ENCODE data around the gene EMD.

The EMD gene

GRCh38 chrX:154371017-154371788 is 7.9 kb upstream of the EMD start:
- Histone ChIP-seq H3K9me2 (replicated peaks; ENCODE audit: insufficient read depth, low read length) (no peaks in the 10 kb centered on the region), H2AFZ (ENCODE audit: low read length) (0 out of 2 replicates have a peak overlapping the region, but pooled peaks have one; percentile 38)
- TF ChIP-seq CTCF (IDR thresholded peaks at IDR 0.05; ENCODE audit: low read length) (no peak), EZH2 (optimal IDR thresholded peaks at IDR 0.05; ENCODE audit: low read depth, low read length) (no peak), EZH2phosphoT487 (IDR thresholded peaks at IDR 0.05; ENCODE audit: low read length) (no peak)

GRCh38 chrX:154371789-154372300 is 7.2 kb upstream of the EMD start:
- TF ChIP-seq EZH2phosphoT487 (IDR thresholded peaks at IDR 0.05; ENCODE audit: low read length) (no peak), CTCF (IDR thresholded peaks at IDR 0.05; ENCODE audit: low read length) (no peak), EZH2 (optimal IDR thresholded peaks at IDR 0.05; ENCODE audit: low read depth, low read length) (no peak)
- H3K9me2 ChIP-seq (replicated peaks; ENCODE audit: insufficient read depth, low read length) = no peaks in the 10 kb centered on the region
- no peaks in the 10 kb centered on the region for H3K9me3 ChIP-seq (replicated peaks; ENCODE audit: insufficient read depth, low read length)
- 0 out of 2 replicates have a peak overlapping the region, but pooled peaks have one; percentile 38 for H2AFZ ChIP-seq (ENCODE audit: low read length)
- no peak overlapping the region; the same call in 1 of the 2 replicates for H3K9ac ChIP-seq (ENCODE audit: low read length)
- no peaks in the 10 kb centered on the region for H3K36me3 ChIP-seq (replicated peaks; ENCODE audit: insufficient read depth, low read length)
- DNase-seq = no peak
- peaks cover 11% of the 10 kb centered on the region; the same call in 1 of the 2 replicates for H3K4me1 ChIP-seq (ENCODE audit: low read length)
- H3K27ac ChIP-seq (ENCODE audit: low read length) = no peak overlapping the region
- H3F3A ChIP-seq (ENCODE audit: insufficient read depth, low read length) = no peaks in the 10 kb centered on the region
- H3K79me2 ChIP-seq (ENCODE audit: low read length) = peaks cover 36% of the 10 kb centered on the region
- H4K20me1 ChIP-seq (ENCODE audit: insufficient read depth, low read length) = no peaks in the 10 kb centered on the region
- no peaks in the 10 kb centered on the region for H3K27me3 ChIP-seq (replicated peaks; ENCODE audit: insufficient read depth, low read length)
- H3K4me3 ChIP-seq (ENCODE audit: low read length) = peak overlapping the region; percentile 49; the same call in 1 of the 2 replicates
- H3K4me2 ChIP-seq (ENCODE audit: low read depth, low read length) = peak overlapping the region; percentile 52; the same call in 1 of the 2 replicates

More at GRCh38 chrX:154371017-154371788, 7.9 kb upstream of the EMD start:
- peaks cover 36% of the 10 kb centered on the region for H3K79me2 ChIP-seq (ENCODE audit: low read length)
- no peaks in the 10 kb centered on the region for H3K27me3 ChIP-seq (replicated peaks; ENCODE audit: insufficient read depth, low read length)
- H3K4me1 ChIP-seq (ENCODE audit: low read length) = peaks cover 11% of the 10 kb centered on the region; the same call in 1 of the 2 replicates
- H3K27ac ChIP-seq (ENCODE audit: low read length) = no peak overlapping the region
- peak overlapping the region; percentile 73 for H3K4me3 ChIP-seq (ENCODE audit: low read length)
- peak overlapping the region; percentile 50 for H3K9ac ChIP-seq (ENCODE audit: low read length)
- H3K36me3 ChIP-seq (replicated peaks; ENCODE audit: insufficient read depth, low read length) = no peaks in the 10 kb centered on the region
- H3K9me3 ChIP-seq (replicated peaks; ENCODE audit: insufficient read depth, low read length) = no peaks in the 10 kb centered on the region
- no peaks in the 10 kb centered on the region for H4K20me1 ChIP-seq (ENCODE audit: insufficient read depth, low read length)
- H3K4me2 ChIP-seq (ENCODE audit: low read depth, low read length) = peak overlapping the region; percentile 53; the same call in 1 of the 2 replicates
- H3F3A ChIP-seq (ENCODE audit: insufficient read depth, low read length) = no peaks in the 10 kb centered on the region
- peak; percentile 94 for DNase-seq

GRCh38 chrX:154372612-154373022 is 6.5 kb upstream of the EMD start:
- DNase-seq = no peak

More at GRCh38 chrX:154372612-154373022, 6.5 kb upstream of the EMD start:
- Histone ChIP-seq H3K79me2 (ENCODE audit: low read length) (peaks cover 30% of the 10 kb centered on the region), H3K27me3 (replicated peaks; ENCODE audit: insufficient read depth, low read length) (no peaks in the 10 kb centered on the region), H3K4me1 (ENCODE audit: low read length) (peaks cover 11% of the 10 kb centered on the region; the same call in 1 of the 2 replicates), H3K4me3 (ENCODE audit: low read length) (no peak overlapping the region), H3K4me2 (ENCODE audit: low read depth, low read length) (no peak overlapping the region), H3F3A (ENCODE audit: insufficient read depth, low read length) (no peaks in the 10 kb centered on the region), H3K9me3 (replicated peaks; ENCODE audit: insufficient read depth, low read length) (no peaks in the 10 kb centered on the region), H3K9ac (ENCODE audit: low read length) (no peak overlapping the region), H3K36me3 (replicated peaks; ENCODE audit: insufficient read depth, low read length) (no peaks in the 10 kb centered on the region), H2AFZ (ENCODE audit: low read length) (no peak overlapping the region), H3K27ac (ENCODE audit: low read length) (no peak overlapping the region), H4K20me1 (ENCODE audit: insufficient read depth, low read length) (no peaks in the 10 kb centered on the region), H3K9me2 (replicated peaks; ENCODE audit: insufficient read depth, low read length) (no peaks in the 10 kb centered on the region)
- TF ChIP-seq EZH2phosphoT487 (IDR thresholded peaks at IDR 0.05; ENCODE audit: low read length) = no peak
- no peak for TF ChIP-seq CTCF (IDR thresholded peaks at IDR 0.05; ENCODE audit: low read length)
- no peak for TF ChIP-seq EZH2 (optimal IDR thresholded peaks at IDR 0.05; ENCODE audit: low read depth, low read length)

Data from MM.1S (cell line).